Measurements from ENCODE around the gene TJP2. TPM values are rescaled to one million over a fixed set of nuclear protein-coding genes. Genes with fewer than 3 reads are reported as not detected.

The TJP2 gene
- total RNA-seq, 4 donors from 2014 or later, result 39.3 to 147 (median 104) TPM

DNA sequence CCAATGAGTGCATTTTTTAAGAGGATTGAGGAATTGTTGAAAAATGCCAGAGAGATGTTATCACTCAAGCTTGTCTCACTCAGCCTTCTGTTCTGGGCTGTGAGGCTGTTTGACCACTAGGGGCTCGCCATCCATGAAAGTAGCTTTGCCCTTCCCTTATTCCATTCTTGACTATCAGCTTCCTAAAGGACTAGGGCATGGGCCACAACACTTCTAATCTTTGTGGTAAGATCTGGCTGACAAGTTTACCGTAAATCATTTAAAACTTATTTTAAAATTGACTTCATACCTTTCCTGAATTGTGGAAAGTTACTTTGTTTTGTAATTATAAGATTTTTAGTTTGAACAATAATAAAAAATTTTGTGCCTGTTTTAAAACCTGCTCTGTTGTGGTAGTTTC lies 49.5 kb downstream of the TJP2 start:
- no peak overlapping the region for H3K4me3 ChIP-seq
- ATAC-seq, result no peak
- no peaks in the 10 kb centered on the region for H3K27me3 ChIP-seq
- peaks cover 0 to 80% of the 10 kb centered on the region in 2 donors for H3K36me3 ChIP-seq
- no peaks in the 10 kb centered on the region for H3K9me3 ChIP-seq
- WGBS, 2 donors (ENCODE audit: low coverage in 1 of 2), result 45 to 67% methylated on average over 2 of the region's 2 CpGs
- H3K4me1 ChIP-seq, result no peaks in the 10 kb centered on the region
- H3K27ac ChIP-seq, result no peak overlapping the region
- no peak for TF ChIP-seq POLR2A (IDR thresholded peaks at IDR 0.05)
- TF ChIP-seq, protein P1, sequence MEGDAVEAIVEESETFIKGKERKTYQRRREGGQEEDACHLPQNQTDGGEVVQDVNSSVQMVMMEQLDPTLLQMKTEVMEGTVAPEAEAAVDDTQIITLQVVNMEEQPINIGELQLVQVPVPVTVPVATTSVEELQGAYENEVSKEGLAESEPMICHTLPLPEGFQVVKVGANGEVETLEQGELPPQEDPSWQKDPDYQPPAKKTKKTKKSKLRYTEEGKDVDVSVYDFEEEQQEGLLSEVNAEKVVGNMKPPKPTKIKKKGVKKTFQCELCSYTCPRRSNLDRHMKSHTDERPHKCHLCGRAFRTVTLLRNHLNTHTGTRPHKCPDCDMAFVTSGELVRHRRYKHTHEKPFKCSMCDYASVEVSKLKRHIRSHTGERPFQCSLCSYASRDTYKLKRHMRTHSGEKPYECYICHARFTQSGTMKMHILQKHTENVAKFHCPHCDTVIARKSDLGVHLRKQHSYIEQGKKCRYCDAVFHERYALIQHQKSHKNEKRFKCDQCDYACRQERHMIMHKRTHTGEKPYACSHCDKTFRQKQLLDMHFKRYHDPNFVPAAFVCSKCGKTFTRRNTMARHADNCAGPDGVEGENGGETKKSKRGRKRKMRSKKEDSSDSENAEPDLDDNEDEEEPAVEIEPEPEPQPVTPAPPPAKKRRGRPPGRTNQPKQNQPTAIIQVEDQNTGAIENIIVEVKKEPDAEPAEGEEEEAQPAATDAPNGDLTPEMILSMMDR (IDR thresholded peaks at IDR 0.05), result peak in 3 of 4 experiments; percentile 35 to 59 (median 45)

DNA sequence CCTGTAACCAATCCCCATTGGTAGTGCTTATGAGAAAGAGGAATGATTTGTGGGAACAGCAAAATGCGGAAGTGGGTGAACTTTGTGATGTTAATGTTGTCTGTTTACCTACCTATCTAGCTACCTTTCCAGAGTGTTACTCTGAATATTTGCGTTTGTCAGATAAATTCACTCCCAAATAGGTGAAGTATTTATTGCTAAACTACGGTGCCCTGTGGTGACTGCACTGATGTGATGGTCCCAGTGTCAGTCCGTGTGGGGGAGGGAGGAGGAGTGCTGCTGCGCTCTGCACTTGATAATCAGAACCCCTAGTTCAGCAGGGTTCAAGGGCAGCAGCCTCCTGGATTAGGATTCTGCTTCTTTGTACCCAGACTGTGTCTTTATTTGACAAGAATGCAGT lies 55.3 kb downstream of the TJP2 start:
- no peak for ATAC-seq
- WGBS, 2 donors (ENCODE audit: low coverage in 1 of 2), result 69 to 76% methylated on average over 2 to 5 of the region's 5 CpGs
- TF ChIP-seq POLR2AphosphoS5 (IDR thresholded peaks at IDR 0.05) (no peak), POLR2A (IDR thresholded peaks at IDR 0.05) (no peak), EP300 (IDR thresholded peaks at IDR 0.05) (no peak)
- TF ChIP-seq, protein P1 (IDR thresholded peaks at IDR 0.05), result no peak
- Histone ChIP-seq H3K27ac (no peak overlapping the region), H3K4me3 (no peak overlapping the region), H3K36me3 (peaks cover 5 to 95% of the 10 kb centered on the region in 2 donors), H3K9me3 (no peaks in the 10 kb centered on the region), H3K4me1 (no peaks in the 10 kb centered on the region), H3K27me3 (no peaks in the 10 kb centered on the region)

DNA sequence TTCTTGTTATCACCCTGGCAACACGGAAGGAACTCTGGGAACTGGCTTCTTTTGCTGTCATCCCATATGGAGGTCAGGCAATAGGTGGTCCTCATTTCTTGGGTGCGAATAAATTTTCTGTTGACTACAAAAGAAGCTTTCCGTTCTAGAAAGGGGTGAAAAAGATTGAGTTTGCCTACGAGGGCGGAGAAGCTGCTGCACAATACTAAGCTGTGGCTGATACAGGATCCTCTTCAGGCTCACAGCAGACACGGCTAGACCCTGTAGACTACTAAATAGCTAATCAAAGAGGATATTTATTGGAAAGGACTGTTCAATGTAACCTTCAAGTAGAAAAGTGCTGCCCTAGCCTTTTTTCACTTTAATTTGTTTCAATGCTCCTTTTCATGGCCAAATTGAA lies 58.1 kb downstream of the TJP2 start:
- TF ChIP-seq, protein P1 (IDR thresholded peaks at IDR 0.05), result no peak
- Histone ChIP-seq H3K4me1 (no peaks in the 10 kb centered on the region), H3K9me3 (no peaks in the 10 kb centered on the region), H3K36me3 (peaks cover 5 to 99% of the 10 kb centered on the region in 2 donors), H3K27me3 (no peaks in the 10 kb centered on the region), H3K4me3 (no peak overlapping the region), H3K27ac (no peak overlapping the region)
- ATAC-seq, result no peak
- 72 to 91% methylated on average over 3 of the region's 6 CpGs for WGBS, 2 donors (ENCODE audit: low coverage in 1 of 2)

DNA sequence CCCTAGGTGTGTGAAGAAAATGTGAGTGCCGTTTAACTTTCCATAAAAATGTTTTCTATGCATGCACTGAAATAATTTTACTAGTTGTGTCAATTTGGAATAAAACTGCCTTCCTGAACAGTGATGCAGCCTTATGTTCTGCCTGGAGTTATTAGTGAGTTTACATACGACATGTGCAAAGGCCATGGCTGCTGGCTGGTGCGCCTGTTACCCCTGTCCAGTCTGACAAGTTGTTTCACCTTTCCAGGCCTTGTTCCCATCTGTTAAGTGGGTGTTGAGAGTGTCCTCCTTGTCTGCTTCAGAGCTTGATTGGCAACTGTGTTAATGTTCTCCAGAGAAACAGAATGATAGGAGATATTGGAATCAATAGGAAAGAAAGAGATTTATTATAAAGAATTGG lies 60.6 kb downstream of the TJP2 start:
- TF ChIP-seq POLR2AphosphoS5 (IDR thresholded peaks at IDR 0.05) (no peak), POLR2A (IDR thresholded peaks at IDR 0.05) (no peak), EP300 (IDR thresholded peaks at IDR 0.05) (no peak)
- TF ChIP-seq, protein P1 (IDR thresholded peaks at IDR 0.05), result no peak
- H3K27me3 ChIP-seq, result no peaks in the 10 kb centered on the region
- H3K36me3 ChIP-seq, result peaks cover 0 to 99% of the 10 kb centered on the region in 2 donors

DNA sequence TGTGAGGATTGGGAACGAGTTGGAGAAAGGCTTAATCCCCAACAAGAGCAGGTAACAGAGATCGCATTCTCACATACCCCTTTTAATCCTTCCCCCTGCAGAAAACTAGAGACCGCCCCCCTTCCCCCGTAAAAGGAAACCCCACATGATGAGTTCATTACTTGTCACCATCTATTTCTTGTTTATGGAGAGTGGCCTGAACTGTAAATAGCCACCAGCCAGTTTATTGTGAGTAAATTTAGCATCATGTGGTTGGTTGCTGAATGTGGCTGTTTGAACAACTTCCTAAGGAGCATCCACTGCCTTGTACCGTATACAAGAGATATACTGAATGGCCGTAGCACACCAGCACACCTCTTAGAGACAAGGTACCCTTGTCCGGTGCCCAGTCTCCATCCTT lies 62.1 kb downstream of the TJP2 start:
- TF ChIP-seq POLR2A (IDR thresholded peaks at IDR 0.05) (no peak), EP300 (IDR thresholded peaks at IDR 0.05) (no peak), POLR2AphosphoS5 (IDR thresholded peaks at IDR 0.05) (no peak)
- TF ChIP-seq, protein P1 (IDR thresholded peaks at IDR 0.05), result no peak
- no peak for ATAC-seq
- Histone ChIP-seq H3K4me1 (no peaks in the 10 kb centered on the region), H3K9me3 (no peaks in the 10 kb centered on the region), H3K4me3 (no peak overlapping the region), H3K27ac (no peak overlapping the region), H3K36me3 (peaks cover 0 to 99% of the 10 kb centered on the region in 2 donors), H3K27me3 (no peaks in the 10 kb centered on the region)
- 45 to 80% methylated on average over 3 of the region's 7 CpGs for WGBS, 2 donors (ENCODE audit: low coverage in 1 of 2)

More for the DNA sequence above, 60.6 kb downstream of the TJP2 start:
- no peak overlapping the region for H3K27ac ChIP-seq
- no peaks in the 10 kb centered on the region for H3K9me3 ChIP-seq
- WGBS, 2 donors (ENCODE audit: low coverage in 1 of 2), result 90 to 100% methylated on average over 2 to 3 of the region's 3 CpGs
- H3K4me3 ChIP-seq, result no peak overlapping the region
- ATAC-seq, result no peak
- no peaks in the 10 kb centered on the region for H3K4me1 ChIP-seq
